Left ventricle myocardium superior (tissue), 1 donor: ENCODE results near the gene LMX1B. TPM values are rescaled to one million over a fixed set of nuclear protein-coding genes. Genes with fewer than 3 reads are reported as not detected.
"Not testable (repeated sequence)": the region's sequence is repeated elsewhere in the genome, so short reads cannot be mapped to it uniquely, and the experiment has no call there.

Experiments
- ATAC-seq: fragments of 200-7000 bp; cut with Tn5 transposase; one replicate; pipeline ENCODE4 v1.9.1; 2020; ENCODE audit warnings: mild to moderate bottlenecking, moderate library complexity
- DNase-seq: peaks from one replicate; pipeline ENCODE4 v3.0.0-alpha.2; 2020
- intact Hi-C: fragments of 100-400 bp; cut with micrococcal nuclease; formaldehyde crosslinking; loops from one replicate; pipeline ENCODE4 v1.11.0; 2022
- total RNA-seq: library from RNA; stranded (reverse); fragmentation: NEBNext Ultra II Directional; extraction: Animal tissue kit (Norgen Biotek cat#: 25700); gene quantifications from one replicate; pipeline ENCODE4 v1.2.1, GENCODE V29; 2021
- donor health status: DM: no; HTN: yes; CAD: no; lungs with severe emphysema.

The LMX1B gene
- total RNA-seq, 1 donor from 2014 or later = 0.74 TPM

DNA sequence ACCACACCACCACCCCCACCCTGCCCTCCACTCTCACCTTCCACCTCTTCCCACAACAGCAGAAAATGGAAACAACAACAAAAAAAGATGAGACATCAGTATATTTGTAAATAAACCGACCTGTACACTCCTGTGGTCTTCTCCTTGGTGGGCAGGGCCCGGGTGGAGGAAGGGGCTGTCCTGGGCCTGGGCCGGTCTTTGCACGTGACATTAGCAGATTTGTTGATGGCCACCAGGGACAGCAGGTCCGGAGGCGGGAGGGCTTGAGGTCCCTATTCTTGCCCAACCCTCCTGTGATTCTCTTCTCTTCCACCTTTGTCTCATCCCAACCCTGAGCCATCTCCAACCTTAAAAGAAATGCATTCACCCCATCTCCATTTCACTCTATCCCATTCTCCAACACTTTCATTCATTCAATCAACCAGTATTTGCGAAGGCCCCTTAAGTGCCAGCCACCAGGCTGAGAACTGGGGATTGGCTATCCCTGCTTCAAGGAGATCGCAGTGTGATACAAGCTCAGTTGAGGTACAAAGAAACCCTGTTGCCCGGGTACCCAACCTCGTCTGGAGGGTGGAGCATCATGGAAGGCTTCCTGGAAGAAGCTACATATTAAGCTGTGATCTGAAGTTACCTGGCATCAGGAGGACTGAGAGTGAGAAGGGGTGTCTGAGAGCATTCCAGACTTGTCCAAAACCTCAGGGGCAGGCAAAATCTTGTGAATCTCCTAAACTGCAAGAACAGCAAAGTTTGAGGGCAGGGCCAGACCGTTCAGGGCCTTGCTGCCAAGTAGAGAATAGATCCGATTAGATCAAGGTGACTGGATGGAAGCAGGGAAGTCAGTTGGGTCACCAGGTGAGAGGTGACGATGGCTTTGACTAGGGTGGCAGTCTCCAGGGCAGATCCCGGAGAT lies 87.4 kb downstream of the LMX1B start:
- intact Hi-C loops = no loop called here
- ATAC-seq (no peak), DNase-seq (no peak)

DNA sequence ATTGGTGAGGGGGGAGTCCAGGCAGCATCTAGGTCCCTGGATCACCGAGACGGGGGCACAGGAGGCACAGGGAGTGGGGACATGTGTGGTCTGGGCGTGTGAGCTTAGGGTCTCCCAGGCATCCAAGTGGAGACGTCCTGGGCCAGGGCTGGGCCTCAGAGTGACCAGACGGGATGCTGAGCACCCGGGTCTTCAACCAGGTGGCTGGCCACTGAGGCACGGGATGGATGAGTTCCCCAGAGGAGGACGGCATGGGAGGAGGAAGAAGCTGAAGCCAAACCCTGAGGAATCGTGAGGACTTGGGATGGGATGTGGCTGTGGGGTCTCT lies 88.0 kb downstream of the LMX1B start:
- no peak for DNase-seq
- no peak for ATAC-seq
- intact Hi-C loops = no loop called here

DNA sequence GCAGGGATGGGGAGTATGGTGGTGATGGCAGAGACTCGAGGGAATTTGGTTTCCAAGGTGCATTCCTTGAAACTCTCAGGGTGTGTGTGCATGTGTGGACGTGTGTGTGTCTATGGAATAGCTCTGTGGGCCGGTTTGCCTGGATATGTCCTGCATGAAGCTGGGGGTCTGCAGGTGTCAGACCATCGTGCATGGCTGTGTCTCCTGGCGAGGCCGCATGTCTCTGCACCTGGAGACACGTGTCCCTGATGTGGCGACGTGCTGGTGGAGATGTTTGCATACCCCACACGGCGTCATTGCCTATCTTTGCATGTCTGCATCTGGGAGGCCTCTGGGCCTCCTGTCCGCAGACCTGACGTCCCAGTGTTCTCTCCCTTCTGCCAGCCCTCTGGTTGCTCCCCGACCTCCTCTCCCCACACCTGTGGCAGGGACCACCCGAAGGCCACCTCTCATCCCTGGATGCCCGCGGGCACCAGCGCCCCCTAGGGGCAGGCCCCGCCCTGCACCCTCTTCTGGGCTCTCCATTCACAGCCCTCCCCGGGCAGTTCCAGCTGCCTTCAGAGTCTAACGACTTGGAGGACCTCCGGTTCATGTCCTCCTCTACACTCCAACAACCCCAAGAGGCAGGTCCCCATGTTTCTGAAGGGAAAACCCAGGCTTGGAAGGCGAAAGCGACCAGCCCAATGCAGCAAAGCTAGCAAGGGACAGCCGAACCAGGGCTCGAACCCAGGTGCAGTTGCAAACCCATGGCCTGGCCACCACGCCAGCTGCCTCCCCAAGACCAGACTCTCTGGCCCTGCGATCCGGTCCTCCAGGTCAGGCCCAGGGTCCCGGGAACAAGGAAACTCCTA lies 88.6 kb downstream of the LMX1B start:
- ATAC-seq (no peak), DNase-seq (peak; percentile 55)
- intact Hi-C loops = no loop called here

DNA sequence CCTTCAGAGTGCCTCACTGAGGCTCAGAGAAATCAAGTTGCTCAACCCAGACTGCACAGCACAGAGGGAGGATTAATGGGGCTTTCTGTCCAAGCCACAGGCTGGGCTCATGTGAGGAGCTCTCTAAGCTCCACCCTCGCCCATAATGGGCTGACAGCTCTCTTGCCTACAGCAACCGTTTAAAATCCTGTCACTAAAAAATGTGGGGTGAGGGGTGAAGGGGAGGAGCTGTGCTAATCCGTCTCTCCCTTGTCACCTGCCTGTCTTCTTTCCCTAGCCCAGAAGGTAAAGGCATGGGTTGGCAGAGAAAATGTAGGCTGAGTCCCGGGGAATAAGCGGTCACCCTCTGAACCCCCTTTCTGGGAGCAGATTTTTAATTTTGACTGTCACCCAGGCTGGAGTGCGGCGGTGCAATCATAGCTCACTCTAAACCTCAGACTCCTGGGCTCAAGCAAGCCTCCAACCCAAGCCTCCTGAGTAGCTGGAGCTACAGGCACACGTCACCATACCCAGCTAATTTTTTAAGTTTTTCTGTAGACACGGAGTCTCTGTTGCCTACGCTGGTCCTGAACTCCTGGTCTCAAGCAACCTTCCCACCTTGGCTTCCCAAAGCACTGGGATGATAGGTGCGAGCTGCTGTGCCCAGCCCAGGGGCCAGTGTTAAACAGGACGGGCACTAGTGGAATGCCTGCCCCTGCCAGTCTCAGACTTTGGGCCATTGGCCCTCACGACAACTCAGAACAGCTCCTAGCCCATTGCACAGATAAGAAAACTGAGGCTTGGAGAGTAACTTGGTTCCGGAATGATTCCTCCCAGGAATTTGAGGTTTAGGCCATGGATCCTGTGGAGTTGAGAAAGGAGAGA lies 89.5 kb downstream of the LMX1B start:
- ATAC-seq (no peak), DNase-seq (no peak)
- intact Hi-C loops = no loop called here

DNA sequence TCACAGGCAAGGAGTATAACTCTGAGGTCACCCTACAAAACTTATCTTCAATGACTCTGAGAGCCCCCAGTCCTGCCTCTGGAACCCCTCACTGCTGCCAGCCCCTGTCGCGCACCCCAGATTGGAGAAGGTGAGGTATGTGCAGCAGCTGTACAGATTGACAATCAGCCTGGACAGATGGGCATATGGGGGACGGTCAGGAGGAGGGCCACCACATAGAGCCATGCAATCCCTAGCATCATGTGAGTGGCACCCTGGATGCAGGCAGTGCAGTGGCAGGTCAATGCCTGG lies 90.1 kb downstream of the LMX1B start:
- intact Hi-C loops = no loop called here
- ATAC-seq = no peak
- no peak for DNase-seq

DNA sequence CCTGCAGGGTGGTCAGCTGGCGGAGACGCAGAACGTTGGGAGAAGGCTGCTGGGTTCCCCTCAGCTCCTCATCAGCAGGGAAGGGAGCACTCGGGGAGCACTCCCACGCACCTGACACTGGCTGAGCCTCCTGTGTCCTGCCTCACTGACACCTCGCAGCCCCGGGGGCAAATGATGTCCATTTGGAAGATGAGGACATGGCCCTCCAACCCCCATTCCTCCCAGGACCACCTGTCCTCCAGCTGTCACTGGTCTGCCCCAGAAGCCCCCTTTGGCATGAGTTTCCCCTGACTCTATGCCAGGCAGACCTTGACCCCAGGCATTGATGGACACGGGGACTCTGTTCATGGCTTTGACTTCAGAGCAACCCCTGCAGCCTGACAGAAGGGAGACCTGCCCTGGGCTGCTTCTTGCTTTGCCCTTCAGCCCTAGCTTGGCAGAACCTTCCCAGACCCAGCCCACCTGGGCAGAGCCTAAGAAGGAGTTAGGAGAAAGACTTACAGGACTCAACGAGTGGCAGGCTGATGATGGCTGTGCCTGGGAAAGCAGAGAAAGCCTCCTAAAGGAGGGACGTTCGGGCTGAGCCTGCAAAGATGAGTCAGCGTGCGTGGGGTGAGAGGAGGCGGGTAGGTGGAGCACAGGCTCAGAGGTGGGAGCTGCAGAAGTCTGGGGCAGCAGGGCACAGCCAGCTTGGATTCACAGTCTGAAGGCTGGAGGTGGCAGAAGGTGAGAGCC lies 90.6 kb downstream of the LMX1B start:
- DNase-seq (peak; percentile 27), ATAC-seq (peak; percentile 52)
- intact Hi-C loops = no loop called here

DNA sequence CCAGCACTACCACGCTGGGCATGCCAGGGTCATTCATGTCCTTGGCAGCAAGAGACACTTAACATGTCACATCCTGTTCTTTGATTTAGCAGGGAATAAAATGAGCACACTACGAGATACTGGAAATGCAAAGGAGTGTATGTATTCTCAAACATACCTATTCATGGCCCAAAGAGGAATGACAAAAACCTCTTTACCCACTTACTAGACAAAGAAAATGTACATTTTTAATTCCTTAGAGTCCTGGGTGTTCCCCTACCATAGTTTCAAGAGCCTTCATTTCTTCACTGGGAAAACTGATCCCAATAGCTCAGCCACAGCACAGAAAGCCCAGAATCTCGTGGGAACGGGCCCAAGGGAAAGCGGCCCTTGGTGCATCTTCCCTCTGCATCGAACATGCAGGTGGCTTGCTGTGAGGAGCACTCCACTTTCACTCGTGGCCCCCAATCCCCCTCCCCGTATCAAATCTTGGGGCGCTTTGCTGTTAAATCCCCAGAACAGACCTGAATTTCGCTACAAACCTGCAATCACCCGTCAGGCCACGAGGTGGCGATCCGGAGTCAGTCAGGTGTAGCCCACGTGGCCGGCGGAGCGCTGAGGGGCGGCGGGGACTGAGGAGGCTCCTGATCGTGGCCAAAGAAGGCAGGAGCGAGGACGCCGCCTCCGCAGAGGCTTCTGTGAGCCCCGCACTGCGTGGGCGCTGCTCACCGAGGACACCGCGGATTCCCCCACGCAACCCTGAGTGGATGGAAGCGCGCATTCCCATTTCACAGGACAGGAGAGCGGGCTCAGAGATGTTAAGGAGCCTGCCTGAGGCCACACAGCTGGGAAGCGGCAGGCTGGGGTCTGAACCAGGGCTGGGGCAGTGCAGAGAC lies 91.4 kb downstream of the LMX1B start:
- peak; percentile 86 for DNase-seq
- peak; percentile 81 for ATAC-seq
- intact Hi-C loops = loop anchor here (5.0 kb wide), 1 partner anchor 77 kb away; no protein-coding TSS in a partner anchor

DNA sequence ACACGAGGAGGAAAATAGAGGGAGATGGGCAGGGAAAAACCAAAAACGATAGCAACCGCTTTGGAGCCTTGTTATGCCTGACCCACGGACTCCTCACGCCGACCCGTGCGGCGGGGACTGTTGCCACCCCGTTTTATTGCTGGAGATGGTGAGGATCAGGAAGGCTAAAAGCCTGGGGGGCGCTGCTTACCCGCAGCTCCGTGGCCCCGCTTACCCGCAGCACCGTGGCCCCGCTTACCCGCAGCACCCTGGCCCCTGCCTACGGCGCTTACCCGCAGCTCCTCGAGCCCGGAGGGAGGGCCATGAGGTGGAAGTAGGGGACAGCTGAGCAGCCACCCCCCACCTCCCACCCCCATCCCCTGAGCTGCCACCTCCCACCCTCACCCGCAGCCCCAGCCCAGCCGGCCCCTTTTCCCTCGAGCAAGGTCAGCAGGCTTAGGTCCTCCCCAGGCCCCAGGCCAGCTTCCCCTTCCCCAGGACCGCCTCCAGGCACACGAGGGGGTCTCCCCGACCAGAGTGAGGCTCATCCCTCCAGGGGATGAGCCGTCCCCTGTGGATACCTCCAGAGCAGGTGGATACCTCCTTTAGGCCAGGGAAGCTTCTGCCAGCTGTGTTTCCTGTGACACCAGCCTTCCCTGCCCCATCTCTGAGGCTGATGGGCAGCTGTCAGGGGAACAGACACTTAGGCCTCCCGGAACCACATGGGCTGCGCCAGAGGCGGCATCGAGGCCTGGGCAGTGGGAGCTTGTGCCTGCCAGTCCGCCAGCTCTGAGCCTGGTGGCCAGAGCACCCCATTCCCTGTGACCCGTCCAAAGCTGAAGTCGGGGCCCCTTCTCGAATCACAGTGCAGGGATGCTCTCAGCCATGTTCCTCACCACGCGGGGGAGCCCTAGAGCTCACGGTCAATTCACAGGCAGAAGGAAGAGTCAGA lies 92.3 kb downstream of the LMX1B start:
- ATAC-seq (peak; percentile 66), DNase-seq (peak; percentile 83)
- intact Hi-C loops = loop anchor here (5.0 kb wide), 1 partner anchor 76 kb away; no protein-coding TSS in a partner anchor

DNA sequence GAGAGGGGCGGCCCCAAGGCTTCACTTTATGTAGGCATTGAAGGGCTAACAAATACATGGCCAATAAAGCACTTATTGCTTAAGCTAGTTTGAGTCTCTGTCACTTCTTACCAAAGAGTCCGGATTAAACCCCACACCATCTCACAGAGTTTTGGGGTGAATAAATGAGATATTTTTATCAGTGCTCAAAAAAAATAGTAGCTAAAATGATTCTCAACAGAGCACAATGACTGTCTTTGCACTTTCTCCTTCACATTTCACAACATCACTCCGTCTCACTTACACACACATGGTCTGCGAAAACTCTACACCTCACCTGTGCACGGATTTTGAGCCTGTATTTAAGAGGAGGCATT lies 92.9 kb downstream of the LMX1B start:
- ATAC-seq (no peak), DNase-seq (no peak)
- intact Hi-C loops = loop anchor here (5.0 kb wide), 1 partner anchor 76 kb away; no protein-coding TSS in a partner anchor

DNA sequence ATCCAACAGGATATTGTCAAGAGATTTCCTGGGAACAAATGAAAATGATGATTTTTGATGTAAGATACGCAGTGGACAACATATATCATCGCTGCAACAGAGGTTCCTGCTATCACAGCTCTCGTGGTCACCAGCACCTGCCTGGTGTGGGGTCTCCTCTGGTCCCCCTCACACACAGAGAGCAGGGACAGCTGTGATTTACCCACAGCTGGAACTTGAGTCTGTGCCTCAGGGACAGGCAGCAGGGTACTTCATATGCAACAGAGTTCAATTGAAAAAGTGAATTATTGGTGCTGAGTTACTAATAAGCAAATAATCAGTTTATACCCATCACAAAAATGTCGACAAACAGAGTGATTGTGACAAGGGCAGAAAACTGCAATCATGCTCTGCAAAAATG lies 93.4 kb downstream of the LMX1B start:
- ATAC-seq (no peak), DNase-seq (no peak)
- intact Hi-C loops = loop anchor here (5.0 kb wide), 1 partner anchor 75 kb away; no protein-coding TSS in a partner anchor

DNA sequence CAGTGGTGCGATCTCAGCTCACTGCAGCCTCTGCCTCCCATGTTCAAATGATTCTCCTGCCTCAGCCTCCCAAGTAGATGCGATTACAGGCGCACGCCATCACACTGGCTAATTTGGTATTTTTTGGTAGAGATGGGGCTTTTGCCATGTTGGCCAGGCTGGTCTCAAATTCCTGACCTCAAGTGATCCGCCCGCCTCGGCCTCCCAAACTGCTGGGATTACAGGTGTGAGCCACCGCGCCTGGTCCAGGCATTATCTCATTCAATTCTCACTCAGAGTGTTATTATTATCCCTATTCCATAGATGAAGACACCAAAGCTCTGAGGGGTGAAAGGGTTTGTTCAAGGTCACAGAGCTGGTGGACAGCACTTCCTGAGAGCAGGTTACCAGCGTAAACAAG lies 94.0 kb downstream of the LMX1B start:
- intact Hi-C loops = loop anchor here (5.0 kb wide), 1 partner anchor 75 kb away; no protein-coding TSS in a partner anchor
- DNase-seq, ATAC-seq: not testable (repeated sequence)

DNA sequence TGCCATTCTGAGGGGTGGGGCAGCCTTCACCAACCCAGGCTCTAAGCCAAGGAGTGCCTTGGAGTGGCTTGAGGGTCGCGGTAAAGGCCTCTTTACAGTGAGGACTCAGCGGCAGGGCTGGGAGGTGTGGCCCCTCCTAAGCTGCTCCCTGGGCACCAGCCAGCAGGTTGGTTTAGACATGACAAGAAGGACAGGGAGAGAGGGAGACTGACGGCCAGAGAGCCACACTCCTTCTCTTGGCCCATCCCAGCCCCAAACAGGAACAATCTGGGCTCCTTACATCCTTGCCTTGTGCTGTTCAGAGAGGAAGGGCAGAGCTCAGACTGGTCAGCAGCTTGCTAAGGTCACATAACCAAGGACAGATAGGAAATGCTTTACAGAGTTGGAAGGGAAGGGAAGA lies 94.5 kb downstream of the LMX1B start:
- DNase-seq (no peak), ATAC-seq (no peak)
- intact Hi-C loops = loop anchor here (5.0 kb wide), 1 partner anchor 74 kb away; no protein-coding TSS in a partner anchor

DNA sequence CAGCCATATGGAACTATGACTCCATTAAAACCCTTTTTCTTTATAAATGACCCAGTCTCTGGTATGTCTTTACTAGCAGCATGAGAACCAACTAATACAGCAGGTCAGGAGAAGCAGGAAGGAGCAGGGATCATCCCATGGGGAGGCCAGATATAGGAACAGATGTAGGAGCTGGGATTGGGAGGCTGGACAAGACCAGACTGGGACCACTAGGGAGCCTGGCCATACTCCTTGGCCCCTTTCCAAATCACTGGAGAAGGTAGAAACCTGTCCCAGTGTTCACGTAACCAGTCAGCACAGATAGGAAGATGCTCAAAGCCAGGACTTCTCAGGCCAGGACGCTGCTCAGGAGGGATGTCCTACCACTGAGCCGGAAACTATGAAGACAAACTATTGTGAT lies 95.5 kb downstream of the LMX1B start:
- ATAC-seq (no peak), DNase-seq (no peak)
- intact Hi-C loops = loop anchor here (5.0 kb wide), 1 partner anchor 73 kb away; no protein-coding TSS in a partner anchor

DNA sequence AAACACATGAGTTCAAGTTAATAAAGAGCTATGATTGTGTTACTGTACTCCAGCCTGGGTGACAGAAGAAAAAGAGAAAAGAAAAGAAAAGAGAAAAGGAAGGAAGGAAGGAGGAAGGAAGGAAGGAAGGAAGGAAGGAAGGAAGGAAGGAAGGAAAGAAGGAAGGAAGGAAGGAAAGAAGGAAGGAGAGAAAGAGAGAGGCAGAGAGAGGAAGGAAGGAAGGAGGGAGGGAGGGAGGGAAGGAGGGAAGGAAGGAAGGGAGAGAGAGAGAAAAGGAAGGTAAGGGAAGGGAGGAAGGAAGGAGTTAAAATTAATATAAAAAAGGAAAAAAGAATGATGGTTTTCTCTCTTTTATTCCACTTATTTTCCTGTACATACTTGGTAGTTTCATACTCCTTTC lies 101.7 kb downstream of the LMX1B start:
- intact Hi-C loops = no loop called here
- ATAC-seq (no peak), DNase-seq (no peak)

DNA sequence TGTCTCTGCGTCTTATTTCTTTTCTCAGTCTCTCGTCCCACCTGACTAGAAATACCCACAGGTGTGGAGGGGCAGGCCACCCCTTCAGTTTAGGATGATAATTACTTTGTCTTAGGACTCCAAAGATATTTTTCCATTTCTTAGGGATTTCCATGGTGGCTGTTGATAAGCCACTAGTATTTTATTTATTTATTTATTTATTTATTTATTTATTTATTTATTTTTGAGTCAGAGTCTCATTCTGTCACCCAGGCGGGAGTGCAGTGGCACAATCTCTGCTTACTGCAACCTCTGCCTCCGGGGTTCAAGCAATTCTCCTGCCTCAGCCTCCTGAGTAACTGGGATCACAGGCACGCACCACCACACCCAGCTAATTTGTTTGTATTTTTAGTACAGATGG lies 103.7 kb downstream of the LMX1B start:
- DNase-seq, ATAC-seq, intact Hi-C loops: not testable (repeated sequence)

DNA sequence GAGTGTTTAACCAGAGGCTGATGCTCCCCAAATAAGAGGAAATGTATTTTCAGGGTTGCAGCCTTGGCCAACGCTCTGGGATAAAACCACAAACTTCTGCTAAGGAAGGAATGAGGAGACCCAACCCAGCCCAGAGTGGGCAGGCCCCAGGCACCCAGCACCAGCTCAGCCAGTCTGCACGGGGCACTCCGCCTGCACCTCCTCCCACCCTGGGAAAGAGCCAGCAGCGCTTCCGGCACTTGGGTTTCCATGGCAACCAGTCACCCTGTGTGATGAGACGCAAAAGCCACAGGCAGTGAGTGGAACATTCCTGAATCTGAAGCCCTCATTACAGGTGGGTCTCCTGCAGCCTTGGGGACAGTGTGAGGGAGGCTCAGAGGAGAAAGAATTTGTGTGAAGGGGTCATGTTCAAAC lies 105.9 kb downstream of the LMX1B start:
- intact Hi-C loops = no loop called here
- DNase-seq (peak; percentile 79), ATAC-seq (peak; percentile 44)

DNA sequence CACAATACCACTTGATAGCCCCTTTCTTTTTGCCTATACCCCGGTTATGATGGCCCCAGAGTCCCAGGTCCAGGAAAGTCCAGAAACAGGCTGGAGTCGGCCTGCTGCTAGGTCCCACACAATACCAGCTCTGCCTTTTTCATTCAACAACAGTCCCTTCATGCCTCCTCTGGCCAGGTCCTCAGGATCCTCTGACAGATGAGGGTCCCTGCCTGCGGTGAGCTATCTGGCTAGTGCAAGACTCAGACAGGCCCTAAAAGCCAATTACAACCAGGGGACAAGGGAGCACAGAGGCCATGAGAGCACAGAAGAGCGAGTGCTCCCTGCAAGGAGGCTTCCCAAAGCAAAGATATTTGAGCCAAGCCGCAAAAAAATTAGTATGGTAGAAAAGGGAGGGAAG lies 106.3 kb downstream of the LMX1B start:
- ATAC-seq (no peak), DNase-seq (no peak)
- intact Hi-C loops = no loop called here
